KMS-11 (cell line): ENCODE results near the gene FNDC3B.

Source experiments
- H2AFZ ChIP-seq: fragments of 200-600 bp; sonication (generic); 2 replicates; pipeline ENCODE4 v1.6.1; 2016; ENCODE audit warnings: antibody characterized with exemption, mixed run types, low read depth
- H3K27ac ChIP-seq: fragments of 200-600 bp; sonication (generic); 2 replicates; pipeline ENCODE4 v1.6.1; 2016; ENCODE audit warnings: mild to moderate bottlenecking, mixed run types
- H3K27me3 ChIP-seq: fragments of 200-600 bp; sonication (generic); 2 replicates; pipeline ENCODE4 v1.6.1; 2017; ENCODE audit warnings: mild to moderate bottlenecking, low read depth, mixed run types, moderate library complexity; ENCODE audit not compliant: insufficient read depth
- H3K36me3 ChIP-seq: fragments of 200-600 bp; sonication (generic); 2 replicates; pipeline ENCODE4 v1.6.1; 2017; ENCODE audit warnings: mild to moderate bottlenecking, mixed run types; ENCODE audit not compliant: insufficient read depth
- H3K4me1 ChIP-seq: fragments of 200-600 bp; sonication (generic); 2 replicates; pipeline ENCODE4 v1.6.1; 2016; ENCODE audit warnings: mild to moderate bottlenecking, low read depth, mixed run types; ENCODE audit not compliant: poor library complexity, severe bottlenecking
- H3K4me2 ChIP-seq: fragments of 200-600 bp; sonication (generic); 2 replicates; pipeline ENCODE4 v1.7.0; 2016; ENCODE audit warnings: mild to moderate bottlenecking, mixed run types
- H3K4me3 ChIP-seq: fragments of 200-600 bp; sonication (generic); IDR thresholded peaks from 2 replicates; pipeline ENCODE4 v1.6.1; 2017; ENCODE audit warnings: low read depth, low read length, mixed read lengths; ENCODE audit not compliant: insufficient read depth
- H3K79me2 ChIP-seq: fragments of 200-600 bp; sonication (generic); 2 replicates; pipeline ENCODE4 v1.6.1; 2016; ENCODE audit warnings: low read depth, mixed run types; ENCODE audit not compliant: insufficient read depth
- H3K9ac ChIP-seq: fragments of 200-600 bp; sonication (generic); 2 replicates; pipeline ENCODE4 v1.6.1; 2016; ENCODE audit warnings: mild to moderate bottlenecking, mixed run types
- H4K20me1 ChIP-seq: fragments of 200-600 bp; sonication (generic); 2 replicates; pipeline ENCODE4 v1.6.1; 2016; ENCODE audit warnings: mild to moderate bottlenecking, mixed run types; ENCODE audit not compliant: insufficient read depth
- TF ChIP-seq, protein P1 (sequence below): fragments of 200-600 bp; sonication (generic); conservative IDR thresholded peaks from 2 replicates; pipeline ENCODE4 v1.6.1; 2017; ENCODE audit warnings: low read depth, mild to moderate bottlenecking, antibody characterized with exemption, low read length, moderate library complexity, mixed read lengths

FNDC3B gene

GRCh38 chr3:172373912-172374311 is 334.5 kb downstream of the FNDC3B start:
- no peaks in the 10 kb centered on the region for H3K4me1 ChIP-seq
- no peaks in the 10 kb centered on the region for H3K36me3 ChIP-seq

DNA sequence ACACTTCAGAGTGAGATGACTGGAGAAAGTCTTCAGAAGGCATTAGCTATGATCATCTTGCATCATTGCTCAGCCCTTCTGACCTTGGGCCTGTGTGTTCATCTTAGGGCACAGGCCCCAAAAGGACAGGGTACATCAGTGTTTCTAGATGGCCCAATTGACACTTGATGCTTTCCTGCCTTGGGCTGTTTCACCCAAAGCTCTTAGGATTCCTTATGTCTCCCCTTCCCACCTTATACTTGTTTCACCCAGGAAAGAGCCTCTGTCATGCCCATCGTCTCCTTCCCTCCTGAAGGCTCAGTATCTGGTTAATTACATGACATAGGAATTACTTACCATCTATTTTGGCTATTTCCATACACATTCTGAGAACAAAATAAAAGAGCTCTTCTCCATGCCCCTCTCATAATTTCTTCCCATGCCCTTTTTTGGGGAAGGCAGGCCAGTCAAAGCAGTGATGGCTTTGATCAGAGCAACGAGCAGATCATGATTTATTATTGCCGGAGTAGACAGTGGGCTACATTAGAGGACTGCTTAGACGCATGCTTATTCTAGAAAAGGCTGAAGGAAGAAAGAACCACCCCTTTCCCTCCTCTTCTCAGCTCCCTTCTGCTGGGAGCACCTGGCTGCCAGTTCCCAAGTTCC is 335.9 kb downstream of the FNDC3B start:
- Histone ChIP-seq H4K20me1 (no peaks in the 10 kb centered on the region), H2AFZ (no peak overlapping the region), H3K4me1 (no peaks in the 10 kb centered on the region), H3K27me3 (no peaks in the 10 kb centered on the region), H3K27ac (no peak overlapping the region), H3K36me3 (no peaks in the 10 kb centered on the region), H3K9ac (no peak overlapping the region), H3K4me3 (no peak overlapping the region), H3K4me2 (no peak overlapping the region), H3K79me2 (no peaks in the 10 kb centered on the region)
- TF ChIP-seq, protein P1, sequence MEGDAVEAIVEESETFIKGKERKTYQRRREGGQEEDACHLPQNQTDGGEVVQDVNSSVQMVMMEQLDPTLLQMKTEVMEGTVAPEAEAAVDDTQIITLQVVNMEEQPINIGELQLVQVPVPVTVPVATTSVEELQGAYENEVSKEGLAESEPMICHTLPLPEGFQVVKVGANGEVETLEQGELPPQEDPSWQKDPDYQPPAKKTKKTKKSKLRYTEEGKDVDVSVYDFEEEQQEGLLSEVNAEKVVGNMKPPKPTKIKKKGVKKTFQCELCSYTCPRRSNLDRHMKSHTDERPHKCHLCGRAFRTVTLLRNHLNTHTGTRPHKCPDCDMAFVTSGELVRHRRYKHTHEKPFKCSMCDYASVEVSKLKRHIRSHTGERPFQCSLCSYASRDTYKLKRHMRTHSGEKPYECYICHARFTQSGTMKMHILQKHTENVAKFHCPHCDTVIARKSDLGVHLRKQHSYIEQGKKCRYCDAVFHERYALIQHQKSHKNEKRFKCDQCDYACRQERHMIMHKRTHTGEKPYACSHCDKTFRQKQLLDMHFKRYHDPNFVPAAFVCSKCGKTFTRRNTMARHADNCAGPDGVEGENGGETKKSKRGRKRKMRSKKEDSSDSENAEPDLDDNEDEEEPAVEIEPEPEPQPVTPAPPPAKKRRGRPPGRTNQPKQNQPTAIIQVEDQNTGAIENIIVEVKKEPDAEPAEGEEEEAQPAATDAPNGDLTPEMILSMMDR, result no peak

More at GRCh38 chr3:172373912-172374311, 334.5 kb downstream of the FNDC3B start:
- Histone ChIP-seq H3K27me3 (no peaks in the 10 kb centered on the region), H3K4me3 (no peak overlapping the region), H3K27ac (no peak overlapping the region), H3K9ac (no peak overlapping the region), H4K20me1 (no peaks in the 10 kb centered on the region), H3K4me2 (no peak overlapping the region), H2AFZ (no peak overlapping the region), H3K79me2 (no peaks in the 10 kb centered on the region)
- TF ChIP-seq, protein P1, result no peak

DNA sequence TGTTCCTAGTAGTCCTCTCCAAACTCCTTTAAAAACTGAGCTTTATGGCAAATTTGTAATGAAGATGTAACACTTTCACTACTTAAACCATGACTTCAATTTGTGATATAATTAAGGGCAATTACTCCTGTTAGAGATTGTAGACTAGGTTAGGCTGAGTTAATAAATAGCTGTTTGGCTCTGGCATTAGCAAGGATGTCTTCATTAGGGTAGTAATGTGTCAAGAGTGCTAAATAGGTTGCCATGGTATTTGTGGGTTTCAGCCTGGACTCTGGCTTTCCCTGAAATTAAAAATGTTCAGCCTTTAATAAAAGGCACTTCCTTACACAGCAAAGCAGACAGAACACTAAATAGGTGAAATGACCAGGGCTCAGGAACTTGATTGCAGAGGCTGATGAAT is 337.0 kb downstream of the FNDC3B start:
- peaks cover 9% of the 10 kb centered on the region; the same call in 1 of the 2 replicates for H3K36me3 ChIP-seq
- H3K4me3 ChIP-seq, result no peak overlapping the region
- no peaks in the 10 kb centered on the region for H3K79me2 ChIP-seq
- no peak overlapping the region for H3K4me2 ChIP-seq
- TF ChIP-seq, protein P1, result no peak
- no peaks in the 10 kb centered on the region for H3K4me1 ChIP-seq
- no peak overlapping the region for H3K27ac ChIP-seq
- no peaks in the 10 kb centered on the region for H4K20me1 ChIP-seq
- H2AFZ ChIP-seq, result no peak overlapping the region
- H3K27me3 ChIP-seq, result no peaks in the 10 kb centered on the region
- H3K9ac ChIP-seq, result no peak overlapping the region

GRCh38 chr3:172376881-172377280 is 337.5 kb downstream of the FNDC3B start:
- Histone ChIP-seq H3K4me1 (no peaks in the 10 kb centered on the region), H3K36me3 (peaks cover 9% of the 10 kb centered on the region; the same call in 1 of the 2 replicates), H3K27ac (no peak overlapping the region), H3K4me3 (no peak overlapping the region), H2AFZ (no peak overlapping the region), H3K27me3 (no peaks in the 10 kb centered on the region), H3K4me2 (no peak overlapping the region), H4K20me1 (no peaks in the 10 kb centered on the region), H3K79me2 (no peaks in the 10 kb centered on the region), H3K9ac (no peak overlapping the region)
- TF ChIP-seq, protein P1, result no peak
